ENCODE measurements around the gene OR6N1.

DNA sequence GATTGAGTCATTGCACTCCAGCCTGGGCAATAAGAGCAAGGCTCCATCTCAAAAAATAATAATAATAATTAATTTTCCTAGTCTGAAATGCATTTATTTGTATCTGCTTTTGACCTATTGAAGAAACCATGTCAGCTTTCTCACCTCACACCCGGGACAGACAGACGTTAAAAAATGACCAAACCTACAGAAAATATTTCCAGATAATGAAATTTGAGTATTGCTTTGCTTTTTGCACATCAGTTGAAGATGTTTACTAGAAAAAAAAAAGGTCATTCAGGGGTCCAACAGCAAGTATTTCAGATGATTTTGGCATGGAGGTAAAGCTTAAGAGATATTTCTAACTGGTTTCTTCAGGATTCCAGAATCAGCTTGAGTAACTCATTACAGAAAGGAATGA, 17.6 kb downstream of the OR6N1 start, which contains the start of gene OR6K6:
- TF ChIP-seq, protein P1, sequence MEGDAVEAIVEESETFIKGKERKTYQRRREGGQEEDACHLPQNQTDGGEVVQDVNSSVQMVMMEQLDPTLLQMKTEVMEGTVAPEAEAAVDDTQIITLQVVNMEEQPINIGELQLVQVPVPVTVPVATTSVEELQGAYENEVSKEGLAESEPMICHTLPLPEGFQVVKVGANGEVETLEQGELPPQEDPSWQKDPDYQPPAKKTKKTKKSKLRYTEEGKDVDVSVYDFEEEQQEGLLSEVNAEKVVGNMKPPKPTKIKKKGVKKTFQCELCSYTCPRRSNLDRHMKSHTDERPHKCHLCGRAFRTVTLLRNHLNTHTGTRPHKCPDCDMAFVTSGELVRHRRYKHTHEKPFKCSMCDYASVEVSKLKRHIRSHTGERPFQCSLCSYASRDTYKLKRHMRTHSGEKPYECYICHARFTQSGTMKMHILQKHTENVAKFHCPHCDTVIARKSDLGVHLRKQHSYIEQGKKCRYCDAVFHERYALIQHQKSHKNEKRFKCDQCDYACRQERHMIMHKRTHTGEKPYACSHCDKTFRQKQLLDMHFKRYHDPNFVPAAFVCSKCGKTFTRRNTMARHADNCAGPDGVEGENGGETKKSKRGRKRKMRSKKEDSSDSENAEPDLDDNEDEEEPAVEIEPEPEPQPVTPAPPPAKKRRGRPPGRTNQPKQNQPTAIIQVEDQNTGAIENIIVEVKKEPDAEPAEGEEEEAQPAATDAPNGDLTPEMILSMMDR (IDR thresholded peaks at IDR 0.05; ENCODE audit: low read length), result no peak
- TF ChIP-seq EZH2phosphoT487 (IDR thresholded peaks at IDR 0.05; ENCODE audit: low read length), result no peak
- no peak for TF ChIP-seq EZH2 (optimal IDR thresholded peaks at IDR 0.05; ENCODE audit: low read depth, low read length)

All from MM.1S (cell line).